Stimulated activated CD4-positive, alpha-beta T cell treated with anti-CD3 and anti-CD28 coated beads, Interleukin-15, amount 100 ng/mL, for 24 hours (primary cell): ENCODE measurements around the gene LGALS9.
"Not testable (repeated sequence)": the region's sequence is repeated elsewhere in the genome, so short reads cannot be mapped to it uniquely, and the experiment has no call there.

Source experiments
- DNase-seq: peaks from one replicate; pipeline ENCODE4 v3.0.0-alpha.2; 2020

LGALS9 gene

GRCh38 chr17:27631897-27632725, 1.1 kb downstream of the LGALS9 start:
- DNase-seq = no peak

GRCh38 chr17:27632766-27633165, 1.8 kb downstream of the LGALS9 start:
- DNase-seq = not testable (repeated sequence)

- no peak for DNase-seq
Measured at GRCh38 chr17:27633312-27634025, 2.5 kb downstream of the LGALS9 start.

- no peak for DNase-seq
Measured at GRCh38 chr17:27634026-27634335, 3.0 kb downstream of the LGALS9 start.

GRCh38 chr17:27634776-27635175, 3.8 kb downstream of the LGALS9 start:
- DNase-seq = no peak

GRCh38 chr17:27635275-27635823, 4.4 kb downstream of the LGALS9 start:
- DNase-seq = no peak

GRCh38 chr17:27636005-27636520, 5.1 kb downstream of the LGALS9 start:
- DNase-seq = not testable (repeated sequence)

GRCh38 chr17:27637818-27638217, 6.8 kb downstream of the LGALS9 start:
- not testable (repeated sequence) for DNase-seq

GRCh38 chr17:27638415-27638914, 7.5 kb downstream of the LGALS9 start:
- DNase-seq = not testable (repeated sequence)

- no peak for DNase-seq
Measured at GRCh38 chr17:27640790-27641189, 9.8 kb downstream of the LGALS9 start.

- no peak for DNase-seq
Measured at GRCh38 chr17:27644586-27644985, 13.6 kb downstream of the LGALS9 start.

- not testable (repeated sequence) for DNase-seq
Measured at GRCh38 chr17:27645621-27646020, 14.6 kb downstream of the LGALS9 start.

GRCh38 chr17:27646232-27646631, 15.2 kb downstream of the LGALS9 start:
- DNase-seq = no peak

GRCh38 chr17:27647765-27648164, 16.8 kb downstream of the LGALS9 start:
- DNase-seq = no peak

- DNase-seq = not testable (repeated sequence)
Measured at GRCh38 chr17:27649111-27649571, 18.2 kb downstream of the LGALS9 start.

GRCh38 chr17:27649929-27650328, 18.9 kb downstream of the LGALS9 start:
- DNase-seq = no peak

- no peak for DNase-seq
Measured at GRCh38 chr17:27650836-27651235, 19.8 kb downstream of the LGALS9 start.

GRCh38 chr17:27651411-27652345, 20.7 kb downstream of the LGALS9 start:
- peak; percentile 78 for DNase-seq

- DNase-seq = not testable (repeated sequence)
Measured at GRCh38 chr17:27653449-27653971, 22.5 kb downstream of the LGALS9 start.

GRCh38 chr17:27654136-27654535, 23.1 kb downstream of the LGALS9 start:
- no peak for DNase-seq

- peak; percentile 85 for DNase-seq
Measured at GRCh38 chr17:27654654-27655524, 23.9 kb downstream of the LGALS9 start.
